Astrocyte (in vitro differentiated cells and primary cell): Measurements from ENCODE around the gene SLC25A15.

Experiments
- EZH2 ChIP-seq: IDR thresholded peaks from 2 replicates; pipeline ENCODE4 v1.6.1; 2012; ENCODE audit warnings: mild to moderate bottlenecking, low read length, inconsistent platforms; ENCODE audit not compliant: insufficient read depth
- TF ChIP-seq, protein P1 (sequence below): IDR thresholded peaks from 2 replicates; pipeline ENCODE4 v1.5.1; 2011; ENCODE audit warnings: low read depth, mild to moderate bottlenecking, inconsistent platforms, low read length, moderate library complexity; ENCODE audit not compliant: insufficient read depth

DNA sequence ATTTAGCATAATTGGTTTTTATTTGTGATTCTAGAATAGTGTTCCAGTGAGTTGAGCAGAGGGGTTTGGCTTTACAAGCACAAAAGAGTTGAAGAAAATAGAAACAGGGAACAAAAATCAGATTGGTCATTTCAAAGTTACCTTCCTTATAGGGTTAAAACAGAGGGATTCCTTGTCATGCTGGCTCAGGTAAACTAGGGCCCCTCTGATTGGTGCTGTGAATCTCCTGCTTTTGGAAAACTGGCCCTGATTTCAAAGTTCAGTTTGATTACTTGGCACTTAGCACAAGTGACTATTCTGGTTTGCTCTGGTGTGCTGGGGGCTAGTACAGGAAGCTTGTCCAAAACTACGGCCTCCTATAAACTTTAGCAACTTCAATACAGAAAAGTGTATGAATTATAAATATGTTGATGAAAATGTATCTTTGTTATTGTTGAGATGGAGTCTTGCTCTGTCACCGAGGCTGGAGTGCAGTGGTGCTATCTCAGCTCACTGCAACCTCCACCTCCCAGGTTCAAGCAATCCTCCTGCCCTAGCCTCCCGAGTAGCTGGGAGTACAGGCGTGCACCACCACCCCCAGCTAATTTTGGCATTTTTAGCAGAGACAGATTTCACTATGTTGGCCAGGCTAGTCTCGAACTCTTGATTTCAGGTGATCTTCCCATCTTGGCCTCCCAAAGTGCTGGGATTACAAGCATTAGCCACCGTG is 16.5 kb upstream of the SLC25A15 start:
- TF ChIP-seq, protein P1, sequence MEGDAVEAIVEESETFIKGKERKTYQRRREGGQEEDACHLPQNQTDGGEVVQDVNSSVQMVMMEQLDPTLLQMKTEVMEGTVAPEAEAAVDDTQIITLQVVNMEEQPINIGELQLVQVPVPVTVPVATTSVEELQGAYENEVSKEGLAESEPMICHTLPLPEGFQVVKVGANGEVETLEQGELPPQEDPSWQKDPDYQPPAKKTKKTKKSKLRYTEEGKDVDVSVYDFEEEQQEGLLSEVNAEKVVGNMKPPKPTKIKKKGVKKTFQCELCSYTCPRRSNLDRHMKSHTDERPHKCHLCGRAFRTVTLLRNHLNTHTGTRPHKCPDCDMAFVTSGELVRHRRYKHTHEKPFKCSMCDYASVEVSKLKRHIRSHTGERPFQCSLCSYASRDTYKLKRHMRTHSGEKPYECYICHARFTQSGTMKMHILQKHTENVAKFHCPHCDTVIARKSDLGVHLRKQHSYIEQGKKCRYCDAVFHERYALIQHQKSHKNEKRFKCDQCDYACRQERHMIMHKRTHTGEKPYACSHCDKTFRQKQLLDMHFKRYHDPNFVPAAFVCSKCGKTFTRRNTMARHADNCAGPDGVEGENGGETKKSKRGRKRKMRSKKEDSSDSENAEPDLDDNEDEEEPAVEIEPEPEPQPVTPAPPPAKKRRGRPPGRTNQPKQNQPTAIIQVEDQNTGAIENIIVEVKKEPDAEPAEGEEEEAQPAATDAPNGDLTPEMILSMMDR: no peak
- TF ChIP-seq EZH2: no peak
